HG03025 (cell line): Measurements from ENCODE around the gene HHIPL1.

Experiments used
- ATAC-seq: cut with Tn5 transposase; IDR thresholded peaks from one replicate; pipeline ENCODE4 v1.9.1; 2021; ENCODE audit warnings: mild to moderate bottlenecking, moderate library complexity; ENCODE audit not compliant: unreplicated experiment, low FRiP score

Gene HHIPL1

DNA sequence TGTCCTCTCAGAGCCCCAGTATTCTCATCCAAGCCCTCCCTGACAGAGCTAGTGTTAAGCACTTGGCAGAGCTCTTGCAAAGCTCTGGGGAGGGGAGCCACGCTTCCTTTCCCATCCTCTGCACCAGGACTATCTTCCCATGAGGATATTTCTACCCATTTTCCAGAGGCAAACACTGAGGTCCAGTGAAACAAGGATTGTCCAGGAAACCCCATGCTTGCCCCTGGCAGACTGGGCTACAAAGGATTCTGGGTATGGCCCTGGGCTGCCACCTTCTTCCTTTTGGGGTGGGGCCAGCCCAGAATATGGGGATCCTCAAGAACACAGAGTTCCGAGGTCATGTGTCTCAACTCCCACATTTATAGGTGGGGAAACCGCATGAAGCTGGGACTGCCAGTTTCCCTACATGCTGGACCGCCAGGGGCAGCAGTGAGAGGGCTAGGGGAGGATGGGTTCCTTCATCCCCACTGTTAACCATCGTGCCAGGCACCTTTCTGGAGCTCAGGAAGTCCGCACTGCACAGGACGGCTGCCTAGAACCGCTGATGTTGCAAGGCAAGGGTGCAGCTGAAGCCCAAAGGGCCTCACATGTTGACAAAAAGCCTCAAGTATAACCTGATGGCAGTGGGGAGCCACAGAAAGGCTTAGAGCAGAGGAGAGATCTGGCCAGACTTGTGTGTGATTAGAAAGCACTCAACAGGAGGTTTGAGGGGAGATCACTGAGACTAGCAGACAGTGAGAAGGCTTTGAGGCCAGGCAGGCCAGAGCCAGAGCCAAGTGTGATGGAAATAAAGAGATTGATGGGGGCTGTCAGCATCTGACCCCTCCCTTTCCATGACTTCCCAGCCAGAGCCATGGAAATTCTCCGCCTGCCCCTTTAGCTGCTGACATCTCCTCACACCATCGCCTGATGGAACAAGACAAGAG lies 35.4 kb upstream of the HHIPL1 start:
- ATAC-seq = no peak

DNA sequence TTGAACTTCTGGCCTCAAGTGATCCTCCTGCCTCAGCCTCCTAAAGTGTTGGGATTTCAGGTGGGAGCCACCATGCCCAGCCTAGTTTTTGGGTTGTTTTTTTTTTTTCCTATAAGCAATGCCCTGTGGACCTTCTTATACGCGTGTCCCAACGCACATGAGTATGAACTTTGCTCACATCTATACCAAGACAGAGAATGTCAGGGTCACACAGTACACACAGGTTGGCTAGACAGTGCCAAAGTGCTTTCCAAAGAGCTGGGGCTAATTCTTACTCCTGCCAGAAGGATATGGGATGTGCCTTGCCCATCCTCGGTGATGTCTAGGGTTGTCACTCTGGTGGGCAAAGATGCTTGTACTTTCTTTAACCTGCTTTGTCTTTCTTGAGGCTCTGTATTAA lies 33.3 kb upstream of the HHIPL1 start:
- ATAC-seq = no peak

DNA sequence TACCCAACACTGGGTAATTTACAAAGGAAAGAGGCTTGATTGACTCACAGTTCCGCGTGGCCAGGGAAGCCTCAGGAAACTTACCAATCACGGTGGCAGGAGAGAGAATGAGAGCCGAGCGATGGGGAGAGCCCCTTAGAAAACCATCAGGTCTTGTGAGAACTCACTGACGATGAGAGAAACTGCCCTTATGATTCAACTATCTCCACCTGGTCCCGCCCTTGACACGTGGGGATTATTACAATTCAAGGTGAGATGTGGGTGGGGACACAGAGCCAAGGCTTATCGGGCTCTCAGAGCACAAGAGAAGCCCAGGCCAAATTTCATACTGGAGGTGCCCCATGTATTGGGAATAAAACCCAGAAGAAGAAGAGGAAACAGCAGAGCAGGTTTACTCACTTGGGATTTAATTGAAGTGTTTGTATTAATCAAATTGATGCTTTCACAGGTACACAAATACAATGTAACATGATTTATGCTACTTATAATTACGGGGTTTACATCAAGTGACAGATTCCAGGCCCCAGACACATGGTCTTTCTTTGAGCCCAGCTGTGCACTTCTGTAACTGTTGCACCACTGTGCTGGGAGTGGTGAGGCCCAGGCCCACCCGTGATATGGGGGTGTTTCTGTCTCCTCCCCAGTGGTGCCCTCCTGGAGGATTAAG lies 32.7 kb upstream of the HHIPL1 start:
- no peak for ATAC-seq

DNA sequence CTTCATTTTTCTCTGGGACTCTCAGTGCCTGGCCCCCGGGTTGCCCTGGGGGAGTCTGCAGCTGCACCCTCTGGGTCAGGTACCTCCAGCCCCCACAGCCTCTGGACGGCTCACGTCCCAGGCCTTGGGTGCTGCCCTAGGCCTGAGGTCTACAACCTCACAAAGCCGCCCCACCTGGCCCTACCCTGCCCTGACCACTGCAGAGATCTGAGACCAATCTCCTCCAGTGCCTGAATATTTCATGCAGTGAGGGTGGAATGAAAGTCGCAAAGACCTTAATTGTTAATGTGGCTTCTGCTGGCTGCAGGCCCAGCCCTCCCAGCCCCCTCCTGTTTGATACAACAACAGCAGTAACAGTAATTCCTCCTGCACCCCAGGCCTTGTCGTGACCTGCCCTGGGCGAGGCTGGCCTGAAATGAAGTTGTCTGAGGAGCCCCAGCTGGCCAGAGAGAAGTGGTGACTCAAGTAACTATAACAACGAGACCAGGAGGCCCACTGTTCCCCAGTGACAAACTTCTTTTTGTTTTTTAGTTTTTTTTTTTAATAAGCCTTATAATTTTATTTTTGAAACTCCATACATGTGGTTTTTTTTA lies 32.1 kb upstream of the HHIPL1 start:
- no peak for ATAC-seq

DNA sequence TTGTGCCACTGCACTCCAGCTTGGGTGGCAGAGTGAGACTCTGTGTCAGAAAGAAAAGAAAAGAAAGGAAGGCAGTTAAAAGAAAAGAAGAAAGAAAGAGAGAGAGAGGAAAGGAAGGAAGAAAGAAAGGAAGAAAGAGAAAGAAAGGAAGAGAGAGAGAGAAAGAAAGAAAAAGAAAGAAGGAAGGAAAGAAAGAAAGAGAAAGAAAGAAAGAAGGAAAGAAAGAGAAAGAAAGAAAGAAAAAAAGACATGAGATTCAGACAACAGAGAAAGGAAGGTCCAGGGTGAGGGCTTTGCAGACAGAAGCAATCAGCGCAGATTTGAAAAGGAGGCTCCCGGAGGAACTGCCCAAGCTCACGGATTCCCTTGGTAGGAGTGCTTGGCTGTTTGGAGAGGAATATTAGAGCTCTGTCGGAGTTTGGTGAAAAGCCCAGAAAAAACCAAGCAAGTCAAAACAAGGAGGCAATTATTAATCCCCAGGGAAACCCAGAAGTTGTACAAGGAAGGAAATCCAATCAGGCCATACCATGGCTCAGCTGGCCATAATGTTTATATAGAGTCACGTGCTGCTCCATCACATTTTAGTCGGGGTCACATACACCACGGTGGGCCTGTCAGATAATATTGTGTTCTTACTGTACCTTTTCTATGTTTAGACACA lies 29.3 kb upstream of the HHIPL1 start:
- ATAC-seq = no peak

DNA sequence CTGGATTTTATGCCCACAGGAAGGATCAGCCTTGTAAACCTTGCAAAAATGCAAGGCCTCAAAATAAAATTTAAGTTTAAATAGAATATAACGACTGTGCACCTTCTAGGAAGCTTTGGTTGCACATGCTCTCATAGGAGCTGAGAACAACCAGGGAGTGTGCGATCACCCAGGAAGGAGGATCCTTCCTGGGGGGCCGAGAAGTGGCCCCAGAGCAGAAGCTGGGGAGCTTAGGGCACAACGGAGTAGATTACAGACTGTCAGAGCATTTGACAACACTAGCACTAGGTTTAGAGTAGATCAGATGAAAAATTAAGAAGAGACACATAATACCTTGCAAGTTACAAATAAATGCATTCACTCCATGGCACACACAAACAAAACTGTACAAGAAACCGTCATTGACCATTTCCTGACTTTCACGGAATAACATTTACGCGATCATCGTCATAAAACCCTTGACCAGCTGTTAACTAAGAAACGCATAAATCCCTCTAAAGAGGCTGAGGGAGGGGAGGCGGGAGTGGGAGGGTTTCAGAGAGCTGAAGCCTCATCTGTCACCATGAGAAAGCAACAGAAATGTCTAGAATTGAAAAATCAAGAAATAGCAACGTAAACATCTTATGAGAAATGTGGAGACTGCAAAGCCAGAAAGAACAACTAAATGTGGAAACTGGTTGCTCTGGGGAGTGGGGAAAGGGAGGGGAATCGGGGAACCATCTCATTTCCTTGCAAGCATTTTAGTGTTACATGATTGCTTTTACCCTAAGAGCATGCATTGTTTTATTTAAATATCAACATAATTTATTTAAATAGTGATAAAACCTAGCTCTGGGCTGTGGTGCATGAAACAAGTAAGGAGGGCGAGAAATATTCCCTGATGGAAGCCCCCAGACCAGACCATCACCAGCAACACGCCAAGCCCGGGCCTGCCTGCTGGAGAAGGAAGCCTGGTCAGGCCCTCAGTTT lies 27.8 kb upstream of the HHIPL1 start:
- ATAC-seq = no peak

DNA sequence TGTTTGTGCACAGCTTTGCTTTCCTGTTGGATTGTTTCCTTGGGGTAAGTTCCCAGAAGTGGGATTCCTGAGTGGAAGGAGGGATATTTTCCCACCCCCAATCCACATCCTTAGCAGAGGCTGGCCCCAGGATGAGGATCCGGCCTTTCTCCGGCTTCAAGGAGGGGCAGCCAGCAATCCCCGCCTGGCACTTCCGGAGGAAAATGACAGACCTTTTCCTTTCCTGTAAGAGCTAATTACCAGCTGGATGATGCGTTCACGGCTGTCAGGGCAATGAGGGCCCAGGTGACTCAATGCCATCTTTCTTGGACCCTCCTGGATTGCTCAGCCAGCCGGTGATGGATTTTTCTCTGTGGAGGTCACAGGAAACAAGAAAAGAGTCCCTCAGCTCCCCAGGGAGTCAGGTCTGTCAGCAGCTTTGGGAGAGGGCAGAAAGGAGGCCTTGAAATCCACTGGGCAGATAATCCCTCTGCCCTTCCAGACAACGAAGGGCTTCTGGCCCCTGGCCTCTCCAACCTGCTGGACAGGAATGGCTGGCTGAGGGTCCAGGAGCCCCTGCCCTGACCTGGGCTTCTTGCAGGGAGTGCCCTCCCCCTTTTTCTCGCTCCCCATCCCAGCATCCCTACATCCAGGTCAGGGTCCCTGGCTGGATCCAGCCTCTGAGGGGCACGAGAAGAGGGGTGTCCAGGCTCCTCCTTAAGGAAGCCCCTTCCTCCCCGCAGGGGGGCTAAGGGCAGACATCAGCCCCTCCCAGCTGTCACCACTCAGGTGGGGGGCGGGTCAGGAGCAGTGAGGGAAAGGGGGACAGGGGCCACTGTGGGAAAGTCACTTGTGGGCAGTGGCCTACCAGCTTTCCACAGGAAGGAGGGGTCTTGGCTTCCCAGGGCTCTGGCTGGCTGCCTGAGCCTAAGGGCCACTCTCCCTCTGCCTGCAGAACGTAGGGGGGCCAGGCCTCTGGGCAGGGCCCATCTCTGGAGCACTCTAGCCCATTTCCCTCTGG lies 24.8 kb upstream of the HHIPL1 start:
- ATAC-seq = no peak

DNA sequence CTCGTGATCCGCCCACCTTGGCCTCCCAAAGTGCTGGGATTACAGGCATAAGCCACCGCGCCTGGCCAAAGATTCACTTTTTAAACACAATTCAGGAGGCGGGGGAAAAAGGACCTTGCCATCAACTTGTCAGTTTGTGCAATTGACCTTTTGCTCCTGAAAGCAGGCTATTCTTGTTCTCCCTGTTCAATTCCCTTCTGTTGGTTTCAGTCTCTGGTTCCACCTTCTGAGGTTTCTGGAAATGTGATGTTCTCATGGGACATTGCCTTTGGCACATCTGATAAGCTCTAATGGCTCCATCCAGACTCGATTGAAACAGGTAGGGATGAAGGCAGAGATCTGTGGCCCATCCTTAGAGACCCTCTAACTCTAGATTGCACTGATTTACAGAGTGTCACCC lies 23.0 kb upstream of the HHIPL1 start:
- ATAC-seq = no peak

DNA sequence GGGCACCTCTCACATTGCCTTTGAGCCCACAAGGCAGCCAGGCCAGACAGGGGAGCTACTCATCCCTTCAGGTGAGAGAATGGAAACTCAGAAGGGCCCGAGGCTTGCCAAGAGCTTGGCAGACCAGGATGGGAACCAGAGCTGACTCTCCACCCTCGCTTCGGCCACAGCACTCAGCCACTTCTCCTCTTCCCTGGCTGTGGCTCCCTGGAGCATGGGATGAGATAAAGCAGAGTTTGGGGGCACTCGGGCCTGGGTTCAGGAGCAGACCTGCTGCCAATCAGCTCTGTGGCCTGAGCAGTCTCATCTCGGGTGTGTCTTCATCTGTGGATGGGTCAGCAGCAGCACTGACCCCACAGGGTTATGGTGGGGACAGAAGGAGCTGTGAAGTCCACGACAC lies 20.9 kb upstream of the HHIPL1 start:
- ATAC-seq = no peak

DNA sequence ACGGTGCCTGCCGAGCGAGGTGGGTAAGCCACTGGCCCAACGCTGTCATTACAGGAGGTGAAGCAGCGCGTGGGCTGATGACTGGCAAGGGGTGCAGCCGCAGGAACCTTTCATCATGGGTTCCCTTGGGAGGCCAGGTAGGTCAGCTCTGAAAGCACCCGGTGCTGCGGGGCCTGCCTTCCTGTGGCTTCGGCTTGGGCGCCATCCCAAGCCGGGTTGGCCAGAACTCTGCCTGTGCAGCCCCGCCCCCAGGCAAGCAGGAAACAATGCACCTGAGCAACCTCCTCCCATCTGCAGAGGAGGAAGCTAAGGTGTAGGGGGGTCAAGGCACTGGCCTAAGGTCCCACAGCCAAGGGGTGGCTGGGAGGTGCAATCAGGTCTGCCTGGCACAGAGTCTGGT lies 20.0 kb upstream of the HHIPL1 start:
- no peak for ATAC-seq

DNA sequence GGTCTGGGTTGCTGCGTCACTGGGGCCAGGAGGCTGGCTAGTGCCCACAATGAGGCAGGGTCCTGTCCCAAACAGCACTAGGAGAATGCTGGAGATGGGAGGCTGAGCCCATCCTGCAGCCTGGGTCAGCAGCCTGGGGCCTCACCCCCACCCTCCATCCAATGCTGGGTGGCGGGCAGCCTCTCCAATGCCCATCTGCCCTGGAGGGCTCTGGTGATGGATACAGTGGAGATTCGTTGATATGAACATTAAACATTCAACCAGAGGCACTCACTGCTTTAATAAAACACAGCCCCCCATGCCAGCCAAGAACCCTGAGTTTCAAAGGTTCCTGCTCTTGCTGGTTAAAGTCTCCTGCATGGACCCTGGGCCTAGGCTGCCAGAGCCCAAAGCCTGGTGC lies 19.5 kb upstream of the HHIPL1 start:
- no peak for ATAC-seq

DNA sequence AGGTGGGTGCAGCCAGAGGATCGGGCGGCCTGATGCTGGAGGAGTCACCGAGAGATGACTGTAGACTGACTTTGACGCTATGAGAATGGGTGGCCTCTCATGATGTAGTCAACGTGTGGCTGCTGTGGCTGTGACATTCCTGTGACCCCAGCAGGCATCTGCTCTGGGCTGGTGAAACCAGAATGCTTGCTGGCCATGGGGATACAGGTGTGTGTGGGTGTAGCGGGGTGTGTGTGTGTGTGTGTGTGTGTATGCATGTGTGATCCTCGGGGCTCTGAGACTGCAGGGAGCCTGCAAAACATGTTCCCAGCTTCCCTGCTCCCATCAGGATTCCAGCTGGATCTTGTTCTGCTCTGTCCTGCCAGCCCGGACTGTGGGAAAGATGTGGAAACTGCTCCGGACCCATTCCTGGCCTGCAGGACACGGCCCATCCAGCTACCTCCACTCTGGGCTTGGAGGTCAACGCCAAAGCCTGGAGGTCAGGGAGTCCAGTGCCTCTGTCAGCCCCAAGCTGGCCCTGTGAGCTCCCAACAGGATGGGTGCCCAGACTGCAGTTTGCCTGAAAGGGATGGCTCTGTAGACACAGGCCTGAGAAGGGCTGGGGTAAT lies 18.8 kb upstream of the HHIPL1 start:
- ATAC-seq = no peak

DNA sequence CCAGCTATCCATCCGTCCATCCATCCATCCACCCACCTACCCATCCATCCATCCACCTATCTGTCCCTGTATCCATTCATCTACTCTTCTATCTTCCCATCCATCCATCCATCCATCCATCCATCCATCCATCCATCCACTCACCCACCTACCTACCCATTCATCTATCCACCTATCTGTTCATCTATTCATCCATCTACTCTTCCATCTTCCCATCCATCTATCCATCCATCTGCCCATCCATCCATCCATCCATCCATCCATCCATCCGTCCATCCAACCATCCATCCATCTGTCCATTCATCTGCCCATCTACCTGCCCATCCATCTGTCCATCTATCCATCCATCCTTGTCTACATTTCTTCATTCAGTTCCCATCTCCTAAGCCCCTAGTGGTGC lies 17.8 kb upstream of the HHIPL1 start:
- no peak for ATAC-seq

DNA sequence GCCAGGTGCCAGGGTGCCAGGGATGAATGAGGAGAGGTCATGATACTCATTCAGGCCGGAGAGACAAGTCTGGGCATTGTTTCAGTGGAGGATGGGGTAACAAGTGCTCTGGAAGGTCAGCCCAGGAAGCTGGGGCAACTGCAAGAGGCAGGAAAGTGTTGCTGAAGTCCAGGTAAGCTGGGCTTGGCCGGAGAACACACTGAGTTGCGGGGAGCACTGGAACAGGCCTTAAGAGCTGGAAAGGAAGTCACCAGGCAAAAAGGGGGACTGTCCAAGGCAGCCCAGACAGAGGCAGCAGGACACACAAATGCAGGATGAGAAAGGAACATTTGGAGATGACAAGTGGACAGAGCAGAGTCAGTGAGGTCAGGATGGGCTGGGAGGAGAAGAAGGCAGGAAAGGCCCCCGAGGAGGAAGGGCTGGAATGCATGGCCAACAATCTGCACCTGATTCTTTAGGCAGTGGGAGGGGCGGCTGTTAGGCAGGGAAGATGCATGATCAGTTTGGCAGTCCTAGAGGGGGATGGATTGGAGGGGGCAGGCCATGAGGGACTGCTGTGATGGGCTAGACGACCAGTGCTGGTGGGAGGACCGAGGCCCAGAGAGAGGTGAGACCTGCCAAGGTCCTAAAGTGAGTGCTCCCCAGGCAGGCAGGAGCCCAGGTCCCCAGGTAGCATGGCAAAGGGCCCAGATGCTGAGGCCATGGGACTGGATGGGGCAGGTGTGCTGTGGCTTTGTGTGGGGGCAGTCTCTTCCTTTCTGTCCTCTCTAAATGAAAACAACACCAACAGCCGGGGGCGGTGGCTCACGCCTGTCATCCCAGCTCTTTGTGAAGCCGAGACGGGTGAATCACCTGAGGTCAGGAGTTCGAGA lies 17.2 kb upstream of the HHIPL1 start:
- ATAC-seq = no peak

DNA sequence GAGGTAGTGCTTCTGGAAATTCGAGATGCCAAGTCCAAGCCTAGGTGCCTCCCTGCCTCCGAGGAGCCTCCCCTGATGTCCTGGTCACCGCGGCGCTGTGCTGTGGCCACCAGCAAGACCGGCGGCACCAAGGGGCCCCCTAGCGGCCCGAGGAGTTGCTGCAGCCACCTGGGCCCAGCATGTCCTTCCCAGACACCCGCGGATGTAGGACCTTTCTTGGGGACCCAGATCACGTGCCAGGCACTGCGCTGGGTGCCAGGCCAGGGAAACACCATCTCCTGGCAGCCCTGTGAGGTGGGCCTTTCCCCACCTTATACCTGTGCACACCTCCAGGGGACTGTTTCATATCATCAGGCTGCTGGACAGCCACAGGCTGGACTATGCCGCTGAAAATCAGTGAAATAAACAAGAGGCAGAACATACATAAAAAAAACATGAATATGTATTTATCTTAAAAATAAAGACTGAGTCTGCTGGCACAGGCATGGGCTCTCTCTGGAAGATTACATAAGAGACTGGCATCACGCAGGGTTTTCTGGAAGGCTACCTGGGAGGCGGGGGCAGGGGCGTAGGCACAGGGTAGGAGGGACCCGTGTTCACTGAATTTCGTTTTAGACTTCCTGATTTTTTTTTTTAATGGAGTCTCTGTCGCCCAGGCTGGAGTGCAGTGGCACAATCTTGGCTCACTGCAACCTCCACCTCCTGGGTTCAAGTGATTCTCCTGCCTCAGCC lies 15.9 kb upstream of the HHIPL1 start:
- no peak for ATAC-seq

DNA sequence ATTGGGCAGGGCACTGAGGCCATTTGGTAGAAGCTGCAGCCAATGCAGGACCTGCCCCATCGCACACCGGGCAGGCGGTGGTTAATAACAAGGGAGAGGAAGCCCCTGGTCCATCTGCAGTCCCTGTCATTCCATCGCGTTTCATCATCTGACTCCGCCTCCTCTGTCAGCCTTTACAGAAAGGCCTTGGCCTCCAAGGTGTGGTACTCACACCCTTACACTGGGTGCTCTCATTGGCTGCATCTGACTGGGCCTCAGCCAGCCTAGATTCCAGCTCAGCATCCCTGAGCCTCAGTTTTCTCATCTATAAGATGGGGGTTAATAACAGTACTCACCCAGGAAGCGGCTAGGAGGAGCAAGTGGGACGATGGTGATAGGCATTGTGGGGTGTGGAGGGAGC lies 14.7 kb upstream of the HHIPL1 start:
- ATAC-seq = no peak
